ENCODE results near the gene BAIAP2. TPM values are rescaled to one million over a fixed set of nuclear protein-coding genes. Genes with fewer than 3 reads are reported as not detected.
"Not testable (repeated sequence)": the region's sequence is repeated elsewhere in the genome, so short reads cannot be mapped to it uniquely, and the experiment has no call there.

The BAIAP2 gene
- polyA plus RNA-seq, 2 of the 4 experiments (the other 2 are of a cell fraction), result 7.1 to 27.5 TPM

- TF ChIP-seq HEYL (CRISPR knock-in tag; IDR thresholded peaks at IDR 0.05), result no peak
- TF ChIP-seq ELK1 (IDR thresholded peaks at IDR 0.05; ENCODE audit: low read depth, low read length), result no peak
These were observed 21.3 kb upstream of the BAIAP2 start (continued) for GRCh38 chr17:81013642-81014041.

GRCh38 chr17:81015136-81015535 is 19.8 kb upstream of the BAIAP2 start:
- FAIRE-seq (no peak), DNase-seq (ENCODE audit: low read depth in 1 of 2, low spot score in 1 of 2) (no peak), ATAC-seq (no peak)
- ChIA-PET POLR2A (no interaction called here), CTCF (interaction anchor here (0.5 to 7.2 kb wide), 9 partner anchors 7 to 216 kb away, joined by 3 to 51 read pairs (median 3); no protein-coding TSS in a partner anchor)
- H3K27ac ChIP-seq, result no peak overlapping the region
- TF ChIP-seq RARB (CRISPR knock-in tag; IDR thresholded peaks at IDR 0.05), result no peak
- no peak for TF ChIP-seq NFE2L2 (conservative IDR thresholded peaks at IDR 0.05; ENCODE audit: low read length)
- no peaks in the 10 kb centered on the region for H3K4me1 ChIP-seq
- H3K9me3 ChIP-seq, result peaks cover 9% of the 10 kb centered on the region; the same call in 1 of the 3 replicates
- no peak overlapping the region for H3K4me2 ChIP-seq
- H3K4me3 ChIP-seq, result no peak overlapping the region
- 54% methylated on average over 1 of the region's 1 CpG for WGBS (ENCODE audit: missing lambda C conversion rate)

- 59% methylated on average over 2 of the region's 2 CpGs for WGBS (ENCODE audit: missing lambda C conversion rate)
- no peak overlapping the region for H3K4me2 ChIP-seq
- ChIA-PET POLR2A (no interaction called here), CTCF (interaction anchor here (37.9 kb wide), 1 partner anchor 81 kb away, joined by 880 read pairs; no protein-coding TSS in a partner anchor)
- H3K9me3 ChIP-seq, result peaks cover 9% of the 10 kb centered on the region; the same call in 1 of the 3 replicates
- FAIRE-seq (peak; percentile 7), DNase-seq (ENCODE audit: low read depth in 1 of 2, low spot score in 1 of 2) (no peak), ATAC-seq (no peak)
- no peaks in the 10 kb centered on the region for H3K4me1 ChIP-seq
- H3K4me3 ChIP-seq, result no peak overlapping the region
- no peak for TF ChIP-seq USF2 (IDR thresholded peaks at IDR 0.05)
- TF ChIP-seq GATA3 (IDR thresholded peaks at IDR 0.05; ENCODE audit: borderline replicate concordance), result no peak
- no peak for TF ChIP-seq FOSL2 (IDR thresholded peaks at IDR 0.05)
- no peak for TF ChIP-seq FOSL2 (CRISPR knock-in tag; IDR thresholded peaks at IDR 0.05)
- TF ChIP-seq RARB (CRISPR knock-in tag; IDR thresholded peaks at IDR 0.05), result no peak
- TF ChIP-seq TP53 (CRISPR knock-in tag; IDR thresholded peaks at IDR 0.05), result no peak
- no peak for TF ChIP-seq CHD2 (IDR thresholded peaks at IDR 0.05; ENCODE audit: low read length, partially characterized antibody)
- no peak for TF ChIP-seq ZFP36 (IDR thresholded peaks at IDR 0.05; ENCODE audit: borderline replicate concordance, partially characterized antibody)
- TF ChIP-seq CBX8 (IDR thresholded peaks at IDR 0.05), result no peak
- TF ChIP-seq CHD4 (IDR thresholded peaks at IDR 0.05; ENCODE audit: borderline replicate concordance), result no peak
- TF ChIP-seq NFE2L2 (conservative IDR thresholded peaks at IDR 0.05; ENCODE audit: low read length), result no peak
- no peak for TF ChIP-seq FOSB (CRISPR knock-in tag; IDR thresholded peaks at IDR 0.05)
- no peak for TF ChIP-seq JUNB (IDR thresholded peaks at IDR 0.05)
- TF ChIP-seq E2F6 (IDR thresholded peaks at IDR 0.05; ENCODE audit: borderline replicate concordance, low read depth), result no peak
- TF ChIP-seq EHF (CRISPR knock-in tag; IDR thresholded peaks at IDR 0.05), result no peak
- TF ChIP-seq EP300 (IDR thresholded peaks at IDR 0.05), result no peak
- TF ChIP-seq RCOR1 (IDR thresholded peaks at IDR 0.05; ENCODE audit: low read depth, low read length), result no peak
- no peak for TF ChIP-seq MYC (IDR thresholded peaks at IDR 0.05; ENCODE audit: borderline replicate concordance, low read length)
- TF ChIP-seq HOXB5 (CRISPR knock-in tag; IDR thresholded peaks at IDR 0.05), result no peak
- TF ChIP-seq HOXA7 (CRISPR knock-in tag; IDR thresholded peaks at IDR 0.05), result no peak
- TF ChIP-seq REST (IDR thresholded peaks at IDR 0.05), result no peak
- H3K27ac ChIP-seq, result no peak overlapping the region
These were observed 18.4 kb upstream of the BAIAP2 start for GRCh38 chr17:81016575-81016974.

GRCh38 chr17:81017330-81017729 is 17.6 kb upstream of the BAIAP2 start:
- CTCF ChIA-PET, result interaction anchor here (0.7 to 37.9 kb wide), 2 partner anchors 29 to 81 kb away, joined by 4 to 880 read pairs; no protein-coding TSS in a partner anchor
- ATAC-seq; H3K4me3 ChIP-seq; H3K4me1 ChIP-seq; H3K4me2 ChIP-seq; H3K27ac ChIP-seq; FAIRE-seq; DNase-seq (ENCODE audit: low read depth in 1 of 2, low spot score in 1 of 2); POLR2A ChIA-PET; H3K9me3 ChIP-seq: not testable (repeated sequence)
- 61% methylated on average over 4 of the region's 4 CpGs for WGBS (ENCODE audit: missing lambda C conversion rate)

Measured in A549 (cell line).